ENCODE results near the gene DPY19L2.
"Not testable (repeated sequence)": the region's sequence is repeated elsewhere in the genome, so short reads cannot be mapped to it uniquely, and the experiment has no call there.

The DPY19L2 gene

GRCh38 chr12:63685789-63686188, 17.5 kb upstream of the DPY19L2 start:
- not testable (repeated sequence) for DNase-seq (ENCODE audit: low read depth); H3K4me3 ChIP-seq (ENCODE audit: low read depth, low read length)

- not testable (repeated sequence) for DNase-seq (ENCODE audit: low read depth); H3K4me3 ChIP-seq (ENCODE audit: low read depth, low read length)
These were observed 14.3 kb upstream of the DPY19L2 start for GRCh38 chr12:63682617-63683016.

- DNase-seq (ENCODE audit: low read depth); H3K4me3 ChIP-seq (ENCODE audit: low read depth, low read length): not testable (repeated sequence)
These were observed 12.5 kb upstream of the DPY19L2 start for GRCh38 chr12:63680758-63681157.

- not testable (repeated sequence) for H3K4me3 ChIP-seq (ENCODE audit: low read depth, low read length); DNase-seq (ENCODE audit: low read depth)
These were observed 4.3 kb upstream of the DPY19L2 start for GRCh38 chr12:63672550-63672949.

GRCh38 chr12:63669936-63670335, 1.6 kb upstream of the DPY19L2 start:
- not testable (repeated sequence) for DNase-seq (ENCODE audit: low read depth); H3K4me3 ChIP-seq (ENCODE audit: low read depth, low read length)

- H3K4me3 ChIP-seq (ENCODE audit: low read depth, low read length); DNase-seq (ENCODE audit: low read depth): not testable (repeated sequence)
These were observed 1.1 kb upstream of the DPY19L2 start for GRCh38 chr12:63669427-63669826.

- peak overlapping the region; percentile 46 for H3K4me3 ChIP-seq (ENCODE audit: low read depth, low read length)
- not testable (repeated sequence) for DNase-seq (ENCODE audit: low read depth)
These were observed 590 bp upstream of the DPY19L2 start for GRCh38 chr12:63668800-63669365.

- not testable (repeated sequence) for H3K4me3 ChIP-seq (ENCODE audit: low read depth, low read length); DNase-seq (ENCODE audit: low read depth)
These were observed 5.3 kb downstream of the DPY19L2 start for GRCh38 chr12:63663005-63663404.

- not testable (repeated sequence) for DNase-seq (ENCODE audit: low read depth); H3K4me3 ChIP-seq (ENCODE audit: low read depth, low read length)
These were observed 9.8 kb downstream of the DPY19L2 start for GRCh38 chr12:63658501-63658900.

- H3K4me3 ChIP-seq (ENCODE audit: low read depth, low read length); DNase-seq (ENCODE audit: low read depth): not testable (repeated sequence)
These were observed 11.9 kb downstream of the DPY19L2 start for GRCh38 chr12:63656407-63656806.

- not testable (repeated sequence) for H3K4me3 ChIP-seq (ENCODE audit: low read depth, low read length); DNase-seq (ENCODE audit: low read depth)
These were observed 12.6 kb downstream of the DPY19L2 start for GRCh38 chr12:63655543-63656257.

- DNase-seq (ENCODE audit: low read depth); H3K4me3 ChIP-seq (ENCODE audit: low read depth, low read length): not testable (repeated sequence)
These were observed 13.8 kb downstream of the DPY19L2 start for GRCh38 chr12:63654481-63654880.

- not testable (repeated sequence) for DNase-seq (ENCODE audit: low read depth); H3K4me3 ChIP-seq (ENCODE audit: low read depth, low read length)
These were observed 18.8 kb downstream of the DPY19L2 start for GRCh38 chr12:63649517-63649916.

GRCh38 chr12:63643381-63644140, 24.7 kb downstream of the DPY19L2 start:
- DNase-seq (ENCODE audit: low read depth), result not testable (repeated sequence)

GRCh38 chr12:63624258-63624657, 44.0 kb downstream of the DPY19L2 start:
- not testable (repeated sequence) for H3K4me3 ChIP-seq (ENCODE audit: low read depth, low read length); DNase-seq (ENCODE audit: low read depth)

More at GRCh38 chr12:63643381-63644140, 24.7 kb downstream of the DPY19L2 start:
- H3K4me3 ChIP-seq (ENCODE audit: low read depth, low read length), result not testable (repeated sequence)

- H3K4me3 ChIP-seq (ENCODE audit: low read depth, low read length); DNase-seq (ENCODE audit: low read depth): not testable (repeated sequence)
These were observed 52.7 kb downstream of the DPY19L2 start for GRCh38 chr12:63615544-63615943.

- DNase-seq (ENCODE audit: low read depth); H3K4me3 ChIP-seq (ENCODE audit: low read depth, low read length): not testable (repeated sequence)
These were observed 57.0 kb downstream of the DPY19L2 start for GRCh38 chr12:63611285-63611684.

- not testable (repeated sequence) for DNase-seq (ENCODE audit: low read depth)
These were observed 59.0 kb downstream of the DPY19L2 start for GRCh38 chr12:63609281-63609680.

GRCh38 chr12:63604985-63605384, 63.3 kb downstream of the DPY19L2 start:
- not testable (repeated sequence) for H3K4me3 ChIP-seq (ENCODE audit: low read depth, low read length); DNase-seq (ENCODE audit: low read depth)

More at GRCh38 chr12:63609281-63609680, 59.0 kb downstream of the DPY19L2 start:
- not testable (repeated sequence) for H3K4me3 ChIP-seq (ENCODE audit: low read depth, low read length)

GRCh38 chr12:63594828-63595227, 73.5 kb downstream of the DPY19L2 start:
- not testable (repeated sequence) for DNase-seq (ENCODE audit: low read depth); H3K4me3 ChIP-seq (ENCODE audit: low read depth, low read length)
